ENCODE results near the gene LPAR3.

- TF ChIP-seq CTCF (IDR thresholded peaks at IDR 0.05): no peak
- TF ChIP-seq POLR2A (IDR thresholded peaks at IDR 0.05): no peak
Measured at GRCh38 chr1:84912726-84913554, 19.9 kb upstream of the LPAR3 start.
